ENCODE data around the gene TMEM80.

DNA sequence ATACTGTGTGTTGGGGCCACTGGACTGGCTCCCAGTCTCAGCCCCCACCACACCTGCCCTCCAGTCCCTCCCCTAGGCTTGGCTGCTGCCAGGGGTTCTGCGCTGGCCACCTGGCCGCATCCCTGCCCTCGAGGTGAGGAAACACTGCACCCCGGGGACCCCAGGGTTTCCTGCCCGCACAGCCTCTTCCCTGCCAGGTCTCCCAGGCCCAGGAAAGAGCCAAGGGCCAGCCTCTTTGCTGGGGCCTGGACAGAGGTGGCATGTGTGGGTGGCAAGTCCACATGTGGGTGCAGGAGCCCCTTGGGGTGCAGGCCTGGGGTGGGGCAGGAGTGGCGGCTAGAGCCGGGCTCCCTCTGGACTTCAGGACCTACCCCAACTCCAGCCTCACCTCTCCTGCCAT is 12.9 kb downstream of the TMEM80 start:
- TF ChIP-seq POLR2A (IDR thresholded peaks at IDR 0.05): no peak
- TF ChIP-seq, protein P1, sequence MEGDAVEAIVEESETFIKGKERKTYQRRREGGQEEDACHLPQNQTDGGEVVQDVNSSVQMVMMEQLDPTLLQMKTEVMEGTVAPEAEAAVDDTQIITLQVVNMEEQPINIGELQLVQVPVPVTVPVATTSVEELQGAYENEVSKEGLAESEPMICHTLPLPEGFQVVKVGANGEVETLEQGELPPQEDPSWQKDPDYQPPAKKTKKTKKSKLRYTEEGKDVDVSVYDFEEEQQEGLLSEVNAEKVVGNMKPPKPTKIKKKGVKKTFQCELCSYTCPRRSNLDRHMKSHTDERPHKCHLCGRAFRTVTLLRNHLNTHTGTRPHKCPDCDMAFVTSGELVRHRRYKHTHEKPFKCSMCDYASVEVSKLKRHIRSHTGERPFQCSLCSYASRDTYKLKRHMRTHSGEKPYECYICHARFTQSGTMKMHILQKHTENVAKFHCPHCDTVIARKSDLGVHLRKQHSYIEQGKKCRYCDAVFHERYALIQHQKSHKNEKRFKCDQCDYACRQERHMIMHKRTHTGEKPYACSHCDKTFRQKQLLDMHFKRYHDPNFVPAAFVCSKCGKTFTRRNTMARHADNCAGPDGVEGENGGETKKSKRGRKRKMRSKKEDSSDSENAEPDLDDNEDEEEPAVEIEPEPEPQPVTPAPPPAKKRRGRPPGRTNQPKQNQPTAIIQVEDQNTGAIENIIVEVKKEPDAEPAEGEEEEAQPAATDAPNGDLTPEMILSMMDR (IDR thresholded peaks at IDR 0.05 in 4 of 5, conservative IDR thresholded peaks at IDR 0.05 in 1 of 5): no peak
